Stomach (tissue), 9 donors: ENCODE data around the gene BACH1. TPM values are rescaled to one million over a fixed set of nuclear protein-coding genes. Genes with fewer than 3 reads are reported as not detected.

Source experiments
- DNase-seq, 2 donors: peaks; one replicate each; pipeline versions ENCODE4 v3.0.0 to v3.0.0-alpha.2; 2013 to 2019
- H3K27ac ChIP-seq, 5 donors: fragments of 200-600 bp in 4 of 5; sonication (generic) in 4 of 5; one replicate each; pipeline ENCODE4 v1.5.1; 2013 to 2019; ENCODE audit warnings: mild to moderate bottlenecking in 1 of 5, moderate library complexity in 1 of 5
- H3K27me3 ChIP-seq, 3 donors: fragments of 200-600 bp; sonication (generic); one replicate each; pipeline ENCODE4 v1.5.1; 2017 to 2019; ENCODE audit warnings: mixed run types in 1 of 3
- H3K36me3 ChIP-seq, 4 donors: fragments of 200-600 bp; sonication (generic); 1 replicate in 3 of 4; 2 replicates in 1 of 4; pipeline ENCODE4 v1.5.1; 2016 to 2019
- H3K4me1 ChIP-seq, 4 donors: fragments of 200-600 bp; sonication (generic); one replicate each; pipeline ENCODE4 v1.5.1; 2016 to 2019
- H3K4me3 ChIP-seq, 4 donors: fragments of 200-600 bp; sonication (generic) in 3 of 4; one replicate each; pipeline ENCODE4 v1.5.1; 2016 to 2019; ENCODE audit warnings: mild to moderate bottlenecking in 1 of 4
- H3K9me3 ChIP-seq, 4 donors: fragments of 200-600 bp; sonication (generic); one replicate each; pipeline ENCODE4 v1.5.1; 2016 to 2019
- EP300 ChIP-seq: sonication (generic); formaldehyde crosslinking; IDR thresholded peaks from one replicate; pipeline ENCODE4 v1.6.1; 2017; ENCODE audit warnings: antibody characterized with exemption
- POLR2A ChIP-seq, 4 donors: fragments of 450-650 bp; IDR thresholded peaks; one replicate each; pipeline ENCODE4 v1.6.1; 2016; ENCODE audit warnings: antibody characterized with exemption in 4 of 4, control low read depth in 2 of 4, mild to moderate bottlenecking in 1 of 4, moderate library complexity in 1 of 4
- POLR2AphosphoS5 ChIP-seq, 3 donors: sonication (generic); formaldehyde crosslinking; IDR thresholded peaks; one replicate each; pipeline ENCODE4 v1.6.1; 2016; ENCODE audit warnings: antibody characterized with exemption in 3 of 3
- WGBS, 5 donors: extraction: QIAGEN DNeasy Blood & Tissue Kit in 3 of 5; methylation state at CpG; one replicate each; pipeline versions ENCODE4 v1.1.5 to v1.1.7; 2013 to 2018; 5-methylcytosine and 5-hydroxymethylcytosine counted together
- intact Hi-C: fragments of 100-400 bp; cut with DNase I; formaldehyde crosslinking; loops from one replicate; pipeline ENCODE4 v1.15.1; 2023; ENCODE audit warnings: low total_unique reads
- polyA plus RNA-seq, 3 donors: library from polyadenylated mRNA; stranded (reverse); fragments of 200-250 nt; gene quantifications; one replicate each; pipeline ENCODE4 v1.2.3, GENCODE V29; 2013
- total RNA-seq, 5 donors: library from RNA; depleted of rRNA; stranded (reverse); fragments of >200 nt; gene quantifications; one replicate each; pipeline versions ENCODE4 v1.1.0 to v1.2.3, GENCODE V29; 2014 to 2016
- TF ChIP-seq, protein P1 (sequence below), 7 experiments: fragments of 450-650 bp in 4 of 7; fragments of 200-600 bp in 3 of 7; sonication (generic) in 3 of 7; IDR thresholded peaks; one replicate each; pipeline ENCODE4 v1.5.1; 2016 to 2019; ENCODE audit warnings: antibody characterized with exemption in 7 of 7, control low read depth in 2 of 7, mild to moderate bottlenecking in 1 of 7
- donor health status: healthy with polysubstance abuse.
- donor health status: Bipolar disorder and iron deficiency.
- donor health status: healthy.

BACH1 gene
- total and polyA plus RNA-seq, 8 donors: 4.2 to 107 (median 24.2) TPM

DNA sequence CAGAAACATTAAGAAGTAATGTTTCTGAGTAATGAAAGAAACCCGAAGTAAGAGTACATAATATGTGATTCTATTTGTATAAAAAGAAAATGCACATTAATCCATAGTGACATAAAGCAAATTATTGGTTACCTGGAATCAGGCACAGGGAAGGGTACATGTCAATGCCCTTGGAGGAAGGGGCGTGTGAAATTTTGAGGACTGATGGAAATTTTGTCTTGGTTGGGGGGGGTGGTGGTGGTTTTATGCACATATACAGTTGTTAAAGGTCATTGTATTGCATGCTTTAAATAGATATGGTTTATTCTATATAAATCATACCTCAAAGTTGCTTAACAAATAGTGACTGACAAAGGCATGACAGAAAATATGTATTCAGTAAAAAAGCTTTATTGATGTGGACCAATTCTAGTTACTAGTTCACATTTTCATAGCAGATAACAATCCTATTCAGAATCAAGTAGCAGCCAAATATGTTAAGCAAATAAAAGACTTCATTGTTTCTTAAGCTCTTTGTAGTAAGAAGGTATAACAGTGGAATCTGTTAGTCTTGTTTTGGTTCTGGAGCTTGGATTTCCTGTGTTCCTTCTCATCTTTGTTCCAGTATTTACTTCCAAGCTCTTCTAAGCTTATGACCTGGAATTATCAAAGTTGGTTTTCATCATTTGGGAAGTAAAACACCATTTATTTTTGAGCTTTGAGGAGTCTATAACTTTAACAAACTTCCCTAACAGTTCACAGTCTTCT, 15.1 kb downstream of the BACH1 start:
- no peaks in the 10 kb centered on the region for H3K36me3 ChIP-seq
- intact Hi-C loops: no loop called here
- H3K27me3 ChIP-seq: no peaks in the 10 kb centered on the region
- DNase-seq: no peak
- H3K9me3 ChIP-seq: no peaks in the 10 kb centered on the region
- WGBS, 5 donors: 65 to 84% (median 81%) methylated on average over 2 of the region's 2 CpGs
- no peak overlapping the region for H3K27ac ChIP-seq
- peaks cover 11 to 72% (median 37%) of the 10 kb centered on the region in 4 donors for H3K4me1 ChIP-seq
- no peak for TF ChIP-seq POLR2AphosphoS5 (IDR thresholded peaks at IDR 0.05)
- TF ChIP-seq EP300: no peak
- no peak for TF ChIP-seq POLR2A (IDR thresholded peaks at IDR 0.05)
- TF ChIP-seq, protein P1, sequence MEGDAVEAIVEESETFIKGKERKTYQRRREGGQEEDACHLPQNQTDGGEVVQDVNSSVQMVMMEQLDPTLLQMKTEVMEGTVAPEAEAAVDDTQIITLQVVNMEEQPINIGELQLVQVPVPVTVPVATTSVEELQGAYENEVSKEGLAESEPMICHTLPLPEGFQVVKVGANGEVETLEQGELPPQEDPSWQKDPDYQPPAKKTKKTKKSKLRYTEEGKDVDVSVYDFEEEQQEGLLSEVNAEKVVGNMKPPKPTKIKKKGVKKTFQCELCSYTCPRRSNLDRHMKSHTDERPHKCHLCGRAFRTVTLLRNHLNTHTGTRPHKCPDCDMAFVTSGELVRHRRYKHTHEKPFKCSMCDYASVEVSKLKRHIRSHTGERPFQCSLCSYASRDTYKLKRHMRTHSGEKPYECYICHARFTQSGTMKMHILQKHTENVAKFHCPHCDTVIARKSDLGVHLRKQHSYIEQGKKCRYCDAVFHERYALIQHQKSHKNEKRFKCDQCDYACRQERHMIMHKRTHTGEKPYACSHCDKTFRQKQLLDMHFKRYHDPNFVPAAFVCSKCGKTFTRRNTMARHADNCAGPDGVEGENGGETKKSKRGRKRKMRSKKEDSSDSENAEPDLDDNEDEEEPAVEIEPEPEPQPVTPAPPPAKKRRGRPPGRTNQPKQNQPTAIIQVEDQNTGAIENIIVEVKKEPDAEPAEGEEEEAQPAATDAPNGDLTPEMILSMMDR (IDR thresholded peaks at IDR 0.05): no peak
- H3K4me3 ChIP-seq: no peak overlapping the region

DNA sequence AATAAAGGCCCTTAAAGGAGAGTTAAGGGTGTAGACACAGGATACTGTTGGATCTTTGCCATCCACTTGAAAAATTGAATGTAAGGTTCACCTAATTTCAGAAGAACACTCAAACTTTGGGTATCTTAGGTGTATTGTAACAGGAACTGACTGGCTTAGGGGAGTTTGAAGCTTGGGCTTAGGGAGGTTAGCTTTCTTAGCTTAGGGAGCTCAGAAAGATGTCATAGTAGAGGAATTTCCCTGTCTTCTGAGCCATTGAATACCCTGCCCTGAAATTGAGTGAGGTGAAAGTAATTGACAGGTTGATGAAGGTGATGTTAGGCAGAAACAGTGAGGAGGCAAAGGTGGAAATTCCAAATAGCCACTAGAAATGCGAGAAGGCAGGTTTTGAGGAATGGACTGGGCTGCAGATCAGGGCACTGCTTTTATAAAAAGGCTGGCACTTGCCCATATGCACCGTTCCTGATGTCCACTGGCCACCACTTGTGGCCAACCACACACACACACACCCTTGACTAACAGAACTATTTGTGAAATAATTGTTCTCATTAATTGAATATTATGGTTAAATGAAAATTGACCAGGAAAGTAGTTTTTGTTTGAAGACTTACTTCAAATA, 16.5 kb downstream of the BACH1 start:
- 51 to 74% (median 59%) methylated on average over 2 of the region's 2 CpGs for WGBS, 5 donors

DNA sequence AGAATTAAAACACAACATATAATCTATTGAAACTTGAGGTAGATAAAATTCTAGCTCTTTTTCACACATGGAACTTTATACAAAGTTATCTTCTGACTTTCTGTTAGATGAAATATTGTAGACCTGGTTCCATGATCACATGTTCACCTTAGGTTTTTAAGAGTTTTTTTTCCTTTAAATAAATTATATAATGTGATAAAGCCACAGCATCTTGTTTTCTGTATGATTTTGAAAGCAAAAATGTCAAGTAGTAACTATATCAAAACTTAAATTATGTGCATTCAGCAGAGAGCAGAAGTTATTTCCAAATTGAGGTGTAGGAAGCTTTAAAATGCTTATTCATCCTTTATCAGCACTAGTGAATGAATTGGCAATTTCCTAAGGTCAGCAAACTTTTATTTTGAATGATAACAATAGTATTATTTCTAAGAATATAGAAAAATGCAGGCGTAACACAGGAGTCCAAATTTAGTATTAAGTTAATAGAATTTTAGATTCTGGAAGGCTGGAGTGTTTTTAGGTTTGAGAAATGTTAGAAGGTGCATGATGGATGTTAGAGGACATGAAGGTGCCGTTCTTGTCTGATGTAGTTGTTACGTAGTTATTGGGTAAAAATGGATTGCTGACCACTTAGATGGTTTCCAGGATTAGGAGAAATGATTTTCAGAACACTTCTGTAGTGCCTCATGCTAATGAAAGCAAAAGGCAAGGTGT, 17.5 kb downstream of the BACH1 start:
- intact Hi-C loops: no loop called here
- Histone ChIP-seq H3K27me3 (no peaks in the 10 kb centered on the region), H3K36me3 (peaks cover 0 to 2% (median 1%) of the 10 kb centered on the region in 4 donors), H3K27ac (no peak overlapping the region), H3K4me3 (no peak overlapping the region), H3K9me3 (no peaks in the 10 kb centered on the region), H3K4me1 (peaks cover 11 to 87% (median 49%) of the 10 kb centered on the region in 4 donors)
- DNase-seq: no peak
- WGBS, 5 donors: 80 to 95% (median 92%) methylated on average over 3 of the region's 3 CpGs
- no peak for TF ChIP-seq EP300
- no peak for TF ChIP-seq POLR2A (IDR thresholded peaks at IDR 0.05)
- TF ChIP-seq, protein P1 (IDR thresholded peaks at IDR 0.05): no peak
- TF ChIP-seq POLR2AphosphoS5 (IDR thresholded peaks at IDR 0.05): no peak

More for the DNA sequence above, 16.5 kb downstream of the BACH1 start:
- DNase-seq: no peak
- Histone ChIP-seq H3K9me3 (no peaks in the 10 kb centered on the region), H3K4me1 (peaks cover 11 to 81% (median 44%) of the 10 kb centered on the region in 4 donors), H3K27ac (no peak overlapping the region), H3K27me3 (no peaks in the 10 kb centered on the region), H3K36me3 (no peaks in the 10 kb centered on the region), H3K4me3 (no peak overlapping the region)
- TF ChIP-seq POLR2AphosphoS5 (IDR thresholded peaks at IDR 0.05) (no peak), EP300 (no peak), POLR2A (IDR thresholded peaks at IDR 0.05) (no peak)
- TF ChIP-seq, protein P1 (IDR thresholded peaks at IDR 0.05): no peak
- intact Hi-C loops: no loop called here

DNA sequence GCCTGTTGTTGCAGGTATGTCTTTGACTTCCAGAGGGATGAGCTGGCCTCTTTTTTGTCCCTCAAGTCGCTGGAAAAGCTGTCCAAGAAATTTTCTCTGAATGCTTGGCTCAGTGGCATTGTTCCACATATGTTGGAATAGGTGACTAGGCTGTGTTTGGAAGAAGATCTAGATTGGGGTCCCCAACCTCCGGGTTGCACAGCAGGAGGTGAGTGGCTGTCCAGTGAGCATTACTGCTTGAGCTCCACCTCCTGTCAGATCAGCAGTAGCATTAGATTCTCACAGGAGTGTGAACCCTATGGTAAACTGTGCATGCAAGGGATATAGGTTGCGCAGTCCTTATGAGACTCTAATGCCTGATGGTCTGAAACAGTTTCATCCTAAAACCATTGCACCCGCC, 18.1 kb downstream of the BACH1 start:
- DNase-seq: no peak
- H3K4me1 ChIP-seq: peaks cover 11 to 81% (median 49%) of the 10 kb centered on the region in 4 donors
- intact Hi-C loops: no loop called here

More for the DNA sequence above, 18.1 kb downstream of the BACH1 start:
- 72 to 87% (median 85%) methylated on average over 4 of the region's 4 CpGs for WGBS, 5 donors
- no peaks in the 10 kb centered on the region for H3K27me3 ChIP-seq
- no peak for TF ChIP-seq POLR2A (IDR thresholded peaks at IDR 0.05)
- TF ChIP-seq EP300: no peak
- TF ChIP-seq POLR2AphosphoS5 (IDR thresholded peaks at IDR 0.05): no peak
- TF ChIP-seq, protein P1 (IDR thresholded peaks at IDR 0.05): no peak
- H3K9me3 ChIP-seq: no peaks in the 10 kb centered on the region
- no peak overlapping the region for H3K4me3 ChIP-seq
- no peak overlapping the region for H3K27ac ChIP-seq
- peaks cover 0 to 8% (median 7%) of the 10 kb centered on the region in 4 donors for H3K36me3 ChIP-seq
